OCI-LY7 (cell line): ENCODE measurements around the gene EPAS1. TPM values are rescaled to one million over a fixed set of nuclear protein-coding genes. Genes with fewer than 3 reads are reported as not detected.
A peak's percentile ranks its signal among the peaks of the same experiment; 100 is the strongest.

ENCODE experiments used
- Bru-seq: library from RNA; stranded (reverse); fragments of 400-500 nt; gene quantifications from one replicate; lab custom pipeline; 2021; lab: Mats Ljungman, UMichigan
- BruChase-seq, 2 experiments: library from RNA; stranded (reverse); fragments of 400-500 nt; gene quantifications; one replicate each; lab custom pipeline; 2021; lab: Mats Ljungman, UMichigan
- BruUV-seq: library from RNA; stranded (reverse); fragments of 400-500 nt; replicated peaks from 2 replicates; lab custom pipeline; 2021; lab: Mats Ljungman, UMichigan
- CTCF ChIA-PET: fragments of 300-600 bp; sonication (Branson Sonifier 250); formaldehyde crosslinking; loops from one replicate; lab custom pipeline; 2022; ENCODE audit warnings: antibody characterized with exemption; ENCODE audit not compliant: unreplicated experiment; lab: Charles Lee
- POLR2A ChIA-PET: fragments of 300-600 bp; sonication (Branson Sonifier 250); formaldehyde crosslinking; loops from one replicate; lab custom pipeline; 2022; ENCODE audit warnings: antibody characterized with exemption; lab: Charles Lee
- DNase-seq: peaks from one replicate; pipeline ENCODE4 v3.0.0-alpha.2; 2015; ENCODE audit warnings: low spot score
- H2AFZ ChIP-seq: fragments of 200-600 bp; sonication (generic), shearing (Covaris generic); 2 replicates; pipeline ENCODE4 v1.6.1; 2014; ENCODE audit warnings: mild to moderate bottlenecking, antibody characterized with exemption, low read length, moderate library complexity
- H3K27ac ChIP-seq: fragments of 200-600 bp; sonication (generic); 2 replicates; pipeline ENCODE4 v1.5.1; 2014; ENCODE audit warnings: mixed run types, low read depth, mild to moderate bottlenecking, moderate library complexity, low read length, inconsistent platforms; ENCODE audit not compliant: poor library complexity, severe bottlenecking
- H3K36me3 ChIP-seq: fragments of 200-600 bp; sonication (generic); 2 replicates; pipeline ENCODE4 v1.6.1; 2014; ENCODE audit warnings: mild to moderate bottlenecking, antibody characterized with exemption, low read length, moderate library complexity, mixed read lengths; ENCODE audit not compliant: insufficient read depth
- H3K4me1 ChIP-seq: fragments of 200-600 bp; sonication (generic); 2 replicates; pipeline ENCODE4 v1.5.1; 2014; ENCODE audit warnings: mild to moderate bottlenecking, low read length; ENCODE audit not compliant: insufficient read depth, poor library complexity, severe bottlenecking
- H3K4me2 ChIP-seq: fragments of 200-600 bp; sonication (generic); 2 replicates; pipeline ENCODE4 v1.6.1; 2014; ENCODE audit warnings: mild to moderate bottlenecking, low read length
- H3K4me3 ChIP-seq: fragments of 200-600 bp; sonication (generic); 2 replicates; pipeline ENCODE4 v1.5.1; 2014; ENCODE audit warnings: mild to moderate bottlenecking, low read depth, low read length; ENCODE audit not compliant: poor library complexity, severe bottlenecking
- H3K79me2 ChIP-seq: fragments of 200-600 bp; sonication (generic); 2 replicates; pipeline ENCODE4 v1.6.1; 2016; ENCODE audit warnings: low read depth, mild to moderate bottlenecking, low read length, moderate library complexity, mixed read lengths; ENCODE audit not compliant: insufficient read depth
- H3K9me2 ChIP-seq: fragments of 200-600 bp; sonication (generic); 2 replicates; pipeline ENCODE4 v1.6.1; 2016; ENCODE audit warnings: mild to moderate bottlenecking, low read length, mixed read lengths; ENCODE audit not compliant: insufficient read depth
- H3K9me3 ChIP-seq: fragments of 200-600 bp; sonication (generic); 2 replicates; pipeline ENCODE4 v1.6.1; 2014; ENCODE audit warnings: mild to moderate bottlenecking, mixed run types, low read length, mixed read lengths
- H4K20me1 ChIP-seq: fragments of 200-600 bp; sonication (generic); 2 replicates; pipeline ENCODE4 v1.6.1; 2014; ENCODE audit warnings: mild to moderate bottlenecking, antibody characterized with exemption, low read length, moderate library complexity, mixed read lengths; ENCODE audit not compliant: insufficient read depth
- CTCF ChIP-seq: fragments of 200-600 bp; sonication (generic); conservative IDR thresholded peaks from 2 replicates; pipeline ENCODE4 v1.5.1; 2014; ENCODE audit warnings: mild to moderate bottlenecking, antibody characterized with exemption, low read length, moderate library complexity, mixed read lengths
- EZH2phosphoT487 ChIP-seq: fragments of 200-600 bp; sonication (generic); IDR thresholded peaks from 2 replicates; pipeline ENCODE4 v1.6.1; 2018; ENCODE audit warnings: low read depth, borderline replicate concordance, mild to moderate bottlenecking, mixed run types, antibody characterized with exemption, low read length, moderate library complexity, mixed read lengths
- intact Hi-C: fragments of 100-400 bp; cut with micrococcal nuclease; formaldehyde crosslinking; loops from one replicate; pipeline ENCODE4 v1.10.0; 2022; ENCODE audit not compliant: unreplicated experiment
- long read RNA-seq: library from polyadenylated mRNA; stranded (forward); transcript quantifications from one replicate; pipeline ENCODE4 v2.0.0, GENCODE V29; 2022
- total RNA-seq, 2 experiments: library from RNA; depleted of rRNA in 1 of 2; stranded (reverse); fragments of >200 nt in 1 of 2; shearing (Covaris generic) in 1 of 2; gene quantifications; 2 replicates each; pipeline ENCODE4 v1.2.3, GENCODE V29; 2014 to 2022

The EPAS1 gene
- not detected in 2 replicates for total RNA-seq (2014; rRNA removed; shearing (Covaris generic))
- total RNA-seq (2022), result 0.74 TPM in 1 of 2 replicates, not detected in the other
- percentile 10 among the genes with signal in this experiment for Bru-seq, nascent RNA
- percentile 6 among the genes with signal in this experiment for BruChase-seq, experiment 1, labeled RNA remaining after a 6-hour chase
- percentile 11 among the genes with signal in this experiment for BruChase-seq, experiment 2, labeled RNA remaining after a 2-hour chase
- long read RNA-seq, result 0 reads

GRCh38 chr2:46296840-46297545 is at the start of gene EPAS1:
EPAS1 (plus strand) TSS chr2:46297407; CDS start chr2:46297912, 505 bp downstream.
- Histone ChIP-seq H3K9me2 (no peaks in the 10 kb centered on the region), H3K79me2 (no peaks in the 10 kb centered on the region), H3K9me3 (no peaks in the 10 kb centered on the region), H3K4me3 (peak within 1 kb of the TSS; percentile 52), H3K27ac (no peak within 1 kb of the TSS), H3K36me3 (no peaks in the 10 kb centered on the region), H3K4me2 (peak within 1 kb of the TSS; percentile 60), H2AFZ (0 out of 2 replicates have a peak within 1 kb of the TSS, but pooled peaks have one; percentile 21), H4K20me1 (no peaks in the 10 kb centered on the region), H3K4me1 (no peaks in the 10 kb centered on the region)
- BruUV-seq, result no TSS peak
- DNase-seq, result no peak
- ChIA-PET CTCF (no interaction called here), POLR2A (no interaction called here)
- intact Hi-C loops, result no loop called here
- TF ChIP-seq EZH2phosphoT487 (no peak), CTCF (no peak)

- Histone ChIP-seq H3K36me3 (no peaks in the 10 kb centered on the region), H3K9me3 (no peaks in the 10 kb centered on the region), H3K27ac (no peak overlapping the region), H3K4me1 (no peaks in the 10 kb centered on the region), H3K4me3 (no peak overlapping the region), H4K20me1 (no peaks in the 10 kb centered on the region), H3K79me2 (no peaks in the 10 kb centered on the region), H3K9me2 (no peaks in the 10 kb centered on the region), H3K4me2 (no peak overlapping the region), H2AFZ (no peak overlapping the region)
- POLR2A ChIA-PET, result interaction anchor here (0.8 kb wide), 1 partner anchor 29 kb away, joined by 3 read pairs; no protein-coding TSS in a partner anchor
- no peak for TF ChIP-seq EZH2phosphoT487
- TF ChIP-seq CTCF, result no peak
- CTCF ChIA-PET, result no interaction called here
- BruUV-seq, result no TSS peak
- DNase-seq, result no peak
- intact Hi-C loops, result no loop called here
Observed at GRCh38 chr2:46248171-46248570, 49.0 kb upstream of the EPAS1 start.

GRCh38 chr2:46249654-46250053 is 47.6 kb upstream of the EPAS1 start:
- H3K79me2 ChIP-seq, result no peaks in the 10 kb centered on the region
- H3K4me1 ChIP-seq, result no peaks in the 10 kb centered on the region
- no peak overlapping the region for H3K4me2 ChIP-seq
- no peak overlapping the region for H3K27ac ChIP-seq
- CTCF ChIA-PET, result no interaction called here
- H2AFZ ChIP-seq, result no peak overlapping the region
- intact Hi-C loops, result no loop called here
- H3K9me3 ChIP-seq, result no peaks in the 10 kb centered on the region
- no peaks in the 10 kb centered on the region for H3K9me2 ChIP-seq
- no peaks in the 10 kb centered on the region for H4K20me1 ChIP-seq
- no peaks in the 10 kb centered on the region for H3K36me3 ChIP-seq
- TF ChIP-seq EZH2phosphoT487, result no peak
- 0 out of 2 replicates have a peak, but pooled peaks have one; percentile 13 for TF ChIP-seq CTCF
- H3K4me3 ChIP-seq, result no peak overlapping the region
- no peak for DNase-seq
- POLR2A ChIA-PET, result no interaction called here
- BruUV-seq, result no TSS peak
